A549 (cell line): ENCODE results near the gene PSMA7. TPM values are rescaled to one million over a fixed set of nuclear protein-coding genes. Genes with fewer than 3 reads are reported as not detected.

Experiments
- ATAC-seq, 2 experiments: fragments of 200-7000 bp in 1 of 2; fragments of >200 bp in 1 of 2; cut with Nextera tagmentation in 1 of 2; cut with Tn5 transposase in 1 of 2; 3 replicates each; pipeline versions ENCODE4 v1.8.0 to v1.9.1; 2018 to 2020; ENCODE audit warnings: mild to moderate bottlenecking in 1 of 2, moderate library complexity in 1 of 2
- CTCF ChIA-PET: fragments of 300-600 bp; sonication (Branson Sonifier 250); formaldehyde crosslinking; extraction: SDS; loops from one replicate; lab custom pipeline; 2021; ENCODE audit warnings: antibody characterized with exemption, inconsistent platforms; lab: Yijun Ruan, JAX
- POLR2A ChIA-PET: fragments of 350-600 bp; formaldehyde crosslinking; extraction: SDS; loops from one replicate; lab custom pipeline; 2021; ENCODE audit warnings: antibody characterized with exemption, inconsistent platforms; lab: Yijun Ruan, JAX
- DNase-seq, 2 experiments: peaks; one replicate each; pipeline versions ENCODE4 v3.0.0 to v3.0.0-alpha.2; 2011 to 2016; ENCODE audit warnings: low read depth in 1 of 2, low spot score in 1 of 2
- FAIRE-seq: peaks from 2 replicates; lab custom pipeline; 2011; peaks lifted over from hg19 to GRCh38; lab: Jason Lieb, UNC
- H3K27ac ChIP-seq, 2 experiments: fragments of >200 bp; sonication (Bioruptor Twin); formaldehyde crosslinking; 3 replicates each; pipeline ENCODE4 v1.5.1; 2016 to 2017
- H3K4me1 ChIP-seq: fragments of >200 bp; sonication (Bioruptor Twin); formaldehyde crosslinking; 3 replicates; pipeline ENCODE4 v1.6.1; 2016
- H3K4me2 ChIP-seq: fragments of >200 bp; sonication (Bioruptor Twin); formaldehyde crosslinking; 3 replicates; pipeline ENCODE4 v1.6.1; 2016
- H3K4me3 ChIP-seq: fragments of >200 bp; sonication (Bioruptor Twin); formaldehyde crosslinking; 3 replicates; pipeline ENCODE4 v1.5.1; 2016
- H3K9me3 ChIP-seq: fragments of >200 bp; sonication (Bioruptor Twin); formaldehyde crosslinking; 3 replicates; pipeline ENCODE4 v1.6.1; 2016
- ATOH8 ChIP-seq: fragments of 250-450 bp; sonication (Bioruptor Pico); IDR thresholded peaks from 2 replicates; pipeline ENCODE4 v1.5.0; 2020; ENCODE audit warnings: low read depth, mild to moderate bottlenecking, moderate library complexity
- CBX2 ChIP-seq: fragments of 200-600 bp; sonication (generic); IDR thresholded peaks from 2 replicates; pipeline ENCODE4 v1.6.1; 2016; ENCODE audit warnings: low read depth, mild to moderate bottlenecking, borderline replicate concordance
- CHD4 ChIP-seq: fragments of 200-600 bp; sonication (generic); IDR thresholded peaks from 2 replicates; pipeline ENCODE4 v1.6.1; 2016; ENCODE audit warnings: antibody characterized with exemption, mild to moderate bottlenecking, borderline replicate concordance
- HEYL ChIP-seq: fragments of 250-450 bp; sonication (Bioruptor Pico); IDR thresholded peaks from 2 replicates; pipeline ENCODE4 v1.8.0; 2021; ENCODE audit warnings: mild to moderate bottlenecking, moderate library complexity
- HOXA7 ChIP-seq: fragments of 250-450 bp; sonication (Bioruptor Pico); IDR thresholded peaks from 2 replicates; pipeline ENCODE4 v1.5.0; 2020; ENCODE audit warnings: mild to moderate bottlenecking, moderate library complexity
- HOXB13 ChIP-seq: fragments of 250-450 bp; sonication (Bioruptor Pico); IDR thresholded peaks from 2 replicates; pipeline ENCODE4 v1.5.0; 2020; ENCODE audit warnings: low read depth, mild to moderate bottlenecking, moderate library complexity
- MAZ ChIP-seq: fragments of 150-350 bp; IDR thresholded peaks from 2 replicates; pipeline ENCODE4 v1.6.1; 2014; ENCODE audit warnings: antibody characterized with exemption, low read depth, low read length, borderline replicate concordance
- NFE2L2 ChIP-seq: fragments of 150-350 bp; conservative IDR thresholded peaks from 2 replicates; pipeline ENCODE4 v1.6.1; 2014; ENCODE audit warnings: low read length
- POLR2A ChIP-seq: IDR thresholded peaks from 2 replicates; pipeline ENCODE4 v1.6.1; 2012; ENCODE audit warnings: mild to moderate bottlenecking, low read length
- POLR2AphosphoS2 ChIP-seq: conservative IDR thresholded peaks from 2 replicates; pipeline ENCODE4 v1.6.1; 2012; ENCODE audit warnings: low read length, improper control_type of control experiment, inconsistent platforms
- RAD21 ChIP-seq, 2 experiments: fragments of >200 bp in 1 of 2; sonication (Bioruptor Twin) in 1 of 2; formaldehyde crosslinking in 1 of 2; IDR thresholded peaks in 1 of 2; conservative IDR thresholded peaks in 1 of 2; 2 replicates in 1 of 2; 3 replicates in 1 of 2; pipeline ENCODE4 v1.6.1; 2012 to 2018; ENCODE audit warnings: inconsistent platforms in 1 of 2
- RARB ChIP-seq: fragments of 250-450 bp; sonication (Bioruptor Pico); IDR thresholded peaks from 2 replicates; pipeline ENCODE4 v1.8.0; 2021; ENCODE audit warnings: mild to moderate bottlenecking, moderate library complexity
- SREBF2 ChIP-seq: fragments of 450-650 bp; IDR thresholded peaks from 2 replicates; pipeline ENCODE4 v1.6.1; 2014; ENCODE audit warnings: mild to moderate bottlenecking, moderate library complexity
- TFCP2L1 ChIP-seq: fragments of 250-450 bp; sonication (Bioruptor Pico); IDR thresholded peaks from 2 replicates; pipeline ENCODE4 v1.5.0; 2021; ENCODE audit warnings: mild to moderate bottlenecking
- TP53 ChIP-seq: fragments of 250-450 bp; sonication (Bioruptor Pico); IDR thresholded peaks from 2 replicates; pipeline ENCODE4 v1.5.0; 2021; ENCODE audit warnings: mild to moderate bottlenecking, moderate library complexity
- USF2 ChIP-seq: fragments of 450-650 bp; IDR thresholded peaks from 2 replicates; pipeline ENCODE4 v1.6.1; 2014; ENCODE audit warnings: antibody characterized with exemption
- ZFP36 ChIP-seq: fragments of 450-650 bp; IDR thresholded peaks from 2 replicates; pipeline ENCODE4 v1.6.1; 2014; ENCODE audit warnings: borderline replicate concordance; ENCODE audit not compliant: partially characterized antibody
- ZSCAN20 ChIP-seq: fragments of 250-450 bp; sonication (Bioruptor Pico); IDR thresholded peaks from 2 replicates; pipeline ENCODE4 v1.8.0; 2022; ENCODE audit warnings: mild to moderate bottlenecking, moderate library complexity
- WGBS: methylation state at CpG from one replicate; pipeline ENCODE4 v1.1.6; 2017; ENCODE audit errors: missing lambda C conversion rate; 5-methylcytosine and 5-hydroxymethylcytosine counted together
- polyA plus RNA-seq, 4 experiments: library from polyadenylated mRNA; depleted of rRNA in 3 of 4; stranded (reverse); fragments of >200 nt; fragmentation: RNase III in 1 of 4; extraction: RNeasy Plus Mini Kit Qiagen cat#74134 plus additional on column Dnase treatment in 1 of 4; gene quantifications; 2 replicates in 3 of 4; 3 replicates in 1 of 4; pipeline ENCODE4 v1.2.3, GENCODE V29; 2011 to 2017
- TF ChIP-seq, protein P1 (sequence below): fragments of 200-600 bp; sonication (generic); IDR thresholded peaks from 2 replicates; pipeline ENCODE4 v1.6.1; 2016; ENCODE audit warnings: antibody characterized with exemption, mild to moderate bottlenecking, moderate library complexity
- TF ChIP-seq, protein P2 (sequence below): IDR thresholded peaks from 2 replicates; pipeline ENCODE4 v1.6.1; 2012
- TF ChIP-seq, protein P3 (sequence below): IDR thresholded peaks from 2 replicates; pipeline ENCODE4 v1.6.1; 2012
- TF ChIP-seq, protein P4 (sequence below): fragments of >200 bp; sonication (Bioruptor Twin); formaldehyde crosslinking; IDR thresholded peaks from 3 replicates; pipeline ENCODE4 v1.6.1; 2016

Gene PSMA7
- polyA plus RNA-seq, 2 of the 4 experiments (the other 2 are of a cell fraction), result 511 to 562 TPM

GRCh38 chr20:62156254-62156556, 13.0 kb upstream of the PSMA7 start:
- ChIA-PET POLR2A (interaction anchor here (0.6 kb wide), 1 partner anchor 145 kb away, joined by 3 read pairs; no protein-coding TSS in a partner anchor), CTCF (interaction anchor here (0.6 to 1.5 kb wide), 16 partner anchors 9 to 153 kb away, joined by 3 to 11 read pairs (median 4); partner anchors contain the start of gene MTG2)
- TF ChIP-seq TP53 (CRISPR knock-in tag), result no peak
- TF ChIP-seq MAZ, result no peak
- TF ChIP-seq POLR2A, result no peak
- TF ChIP-seq NFE2L2, result no peak
- no peak for TF ChIP-seq RAD21 (conservative IDR thresholded peaks at IDR 0.05 in 1 of 2, IDR thresholded peaks at IDR 0.05 in 1 of 2)
- TF ChIP-seq RARB (CRISPR knock-in tag), result no peak
- no peak for TF ChIP-seq TFCP2L1 (CRISPR knock-in tag)
- TF ChIP-seq ATOH8 (CRISPR knock-in tag), result no peak
- no peak for TF ChIP-seq HEYL (CRISPR knock-in tag)
- TF ChIP-seq POLR2AphosphoS2, result no peak
- TF ChIP-seq ZSCAN20, result no peak
- no peak for TF ChIP-seq CHD4
- TF ChIP-seq ZFP36, result no peak
- TF ChIP-seq SREBF2, result no peak
- TF ChIP-seq, protein P1, sequence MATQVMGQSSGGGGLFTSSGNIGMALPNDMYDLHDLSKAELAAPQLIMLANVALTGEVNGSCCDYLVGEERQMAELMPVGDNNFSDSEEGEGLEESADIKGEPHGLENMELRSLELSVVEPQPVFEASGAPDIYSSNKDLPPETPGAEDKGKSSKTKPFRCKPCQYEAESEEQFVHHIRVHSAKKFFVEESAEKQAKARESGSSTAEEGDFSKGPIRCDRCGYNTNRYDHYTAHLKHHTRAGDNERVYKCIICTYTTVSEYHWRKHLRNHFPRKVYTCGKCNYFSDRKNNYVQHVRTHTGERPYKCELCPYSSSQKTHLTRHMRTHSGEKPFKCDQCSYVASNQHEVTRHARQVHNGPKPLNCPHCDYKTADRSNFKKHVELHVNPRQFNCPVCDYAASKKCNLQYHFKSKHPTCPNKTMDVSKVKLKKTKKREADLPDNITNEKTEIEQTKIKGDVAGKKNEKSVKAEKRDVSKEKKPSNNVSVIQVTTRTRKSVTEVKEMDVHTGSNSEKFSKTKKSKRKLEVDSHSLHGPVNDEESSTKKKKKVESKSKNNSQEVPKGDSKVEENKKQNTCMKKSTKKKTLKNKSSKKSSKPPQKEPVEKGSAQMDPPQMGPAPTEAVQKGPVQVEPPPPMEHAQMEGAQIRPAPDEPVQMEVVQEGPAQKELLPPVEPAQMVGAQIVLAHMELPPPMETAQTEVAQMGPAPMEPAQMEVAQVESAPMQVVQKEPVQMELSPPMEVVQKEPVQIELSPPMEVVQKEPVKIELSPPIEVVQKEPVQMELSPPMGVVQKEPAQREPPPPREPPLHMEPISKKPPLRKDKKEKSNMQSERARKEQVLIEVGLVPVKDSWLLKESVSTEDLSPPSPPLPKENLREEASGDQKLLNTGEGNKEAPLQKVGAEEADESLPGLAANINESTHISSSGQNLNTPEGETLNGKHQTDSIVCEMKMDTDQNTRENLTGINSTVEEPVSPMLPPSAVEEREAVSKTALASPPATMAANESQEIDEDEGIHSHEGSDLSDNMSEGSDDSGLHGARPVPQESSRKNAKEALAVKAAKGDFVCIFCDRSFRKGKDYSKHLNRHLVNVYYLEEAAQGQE, result no peak
- no peak for TF ChIP-seq USF2
- Histone ChIP-seq H3K9me3 (peaks cover 6% of the 10 kb centered on the region; the same call in 2 of the 3 replicates), H3K4me2 (no peak overlapping the region), H3K4me3 (no peak overlapping the region), H3K27ac (0 out of 6 replicates have a peak overlapping the region, but pooled peaks of 1 of the 2 experiments have one; percentile 47), H3K4me1 (peaks cover 18% of the 10 kb centered on the region)
- 87% methylated on average over 3 of the region's 3 CpGs for WGBS
- peak; percentile 7 to 26; a peak in 3 of 6 replicates for ATAC-seq
- DNase-seq, result no peak
- no peak for FAIRE-seq

DNA sequence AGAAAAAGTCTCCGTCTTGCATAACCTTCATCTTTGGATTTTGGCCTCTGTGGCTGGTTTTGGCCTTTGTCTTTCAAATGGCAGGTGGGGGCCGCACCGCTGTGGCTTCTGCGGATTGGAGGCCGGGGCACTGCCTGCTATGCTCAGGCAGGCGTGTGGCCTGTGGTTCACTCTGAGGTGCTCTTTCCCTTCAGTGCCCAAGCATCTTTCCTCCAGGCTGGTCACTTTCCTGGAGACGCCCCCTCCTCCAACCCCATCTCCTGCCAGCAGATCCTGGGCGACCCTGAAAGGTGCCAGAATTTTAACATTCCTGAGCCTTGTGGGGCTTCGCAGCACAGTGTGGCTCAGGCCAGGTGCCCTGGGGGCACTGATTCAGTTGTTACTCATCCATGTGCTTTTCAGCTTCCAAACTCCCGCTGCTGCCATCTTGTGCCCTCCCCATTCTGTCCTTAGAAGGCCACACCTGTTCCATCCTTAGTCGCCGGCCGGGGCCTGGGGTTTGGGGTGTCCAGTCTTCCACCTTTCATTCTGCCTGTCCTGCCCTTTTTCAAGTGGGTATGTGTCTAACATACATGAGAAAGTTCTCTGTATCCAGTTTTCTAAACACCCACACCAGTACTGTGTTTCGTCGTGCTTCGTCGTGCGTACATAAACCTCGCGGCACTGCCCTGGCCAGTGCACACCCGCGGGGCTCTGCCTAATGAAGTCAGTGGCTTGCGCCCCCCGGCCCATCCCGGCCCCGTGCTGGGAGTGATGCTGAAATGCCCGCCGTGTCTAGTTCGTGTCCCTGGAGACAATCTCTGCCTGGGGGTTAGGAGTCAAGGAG, 12.4 kb upstream of the PSMA7 start:
- ChIA-PET CTCF (interaction anchor here (0.9 to 1.9 kb wide), 10 partner anchors 9 to 147 kb away, joined by 3 to 6 read pairs (median 4); partner anchors contain the start of gene MTG2), POLR2A (no interaction called here)
- Histone ChIP-seq H3K4me3 (no peak overlapping the region), H3K4me2 (no peak overlapping the region), H3K27ac (0 out of 6 replicates have a peak overlapping the region, but pooled peaks of 1 of the 2 experiments have one; percentile 47)
- FAIRE-seq (no peak), ATAC-seq (peak in 1 of 2 experiments; percentile 27; a peak in 1 of 6 replicates)
- TF ChIP-seq MAZ, result no peak
- TF ChIP-seq, protein P2, sequence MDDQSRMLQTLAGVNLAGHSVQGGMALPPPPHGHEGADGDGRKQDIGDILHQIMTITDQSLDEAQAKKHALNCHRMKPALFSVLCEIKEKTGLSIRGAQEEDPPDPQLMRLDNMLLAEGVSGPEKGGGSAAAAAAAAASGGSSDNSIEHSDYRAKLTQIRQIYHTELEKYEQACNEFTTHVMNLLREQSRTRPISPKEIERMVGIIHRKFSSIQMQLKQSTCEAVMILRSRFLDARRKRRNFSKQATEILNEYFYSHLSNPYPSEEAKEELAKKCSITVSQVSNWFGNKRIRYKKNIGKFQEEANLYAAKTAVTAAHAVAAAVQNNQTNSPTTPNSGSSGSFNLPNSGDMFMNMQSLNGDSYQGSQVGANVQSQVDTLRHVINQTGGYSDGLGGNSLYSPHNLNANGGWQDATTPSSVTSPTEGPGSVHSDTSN, result no peak
- no peak for TF ChIP-seq ATOH8 (CRISPR knock-in tag)
- TF ChIP-seq, protein P3, sequence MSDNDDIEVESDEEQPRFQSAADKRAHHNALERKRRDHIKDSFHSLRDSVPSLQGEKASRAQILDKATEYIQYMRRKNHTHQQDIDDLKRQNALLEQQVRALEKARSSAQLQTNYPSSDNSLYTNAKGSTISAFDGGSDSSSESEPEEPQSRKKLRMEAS, result peak; percentile 47; the same call in 1 of the 2 replicates
- TF ChIP-seq HOXA7, result no peak
- no peak for TF ChIP-seq CBX2
- no peak for TF ChIP-seq HOXB13 (CRISPR knock-in tag)
- TF ChIP-seq, protein P4, sequence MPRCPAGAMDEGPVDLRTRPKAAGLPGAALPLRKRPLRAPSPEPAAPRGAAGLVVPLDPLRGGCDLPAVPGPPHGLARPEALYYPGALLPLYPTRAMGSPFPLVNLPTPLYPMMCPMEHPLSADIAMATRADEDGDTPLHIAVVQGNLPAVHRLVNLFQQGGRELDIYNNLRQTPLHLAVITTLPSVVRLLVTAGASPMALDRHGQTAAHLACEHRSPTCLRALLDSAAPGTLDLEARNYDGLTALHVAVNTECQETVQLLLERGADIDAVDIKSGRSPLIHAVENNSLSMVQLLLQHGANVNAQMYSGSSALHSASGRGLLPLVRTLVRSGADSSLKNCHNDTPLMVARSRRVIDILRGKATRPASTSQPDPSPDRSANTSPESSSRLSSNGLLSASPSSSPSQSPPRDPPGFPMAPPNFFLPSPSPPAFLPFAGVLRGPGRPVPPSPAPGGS, result no peak
- TF ChIP-seq, all 56 proteins: peak for 1
- H3K4me1 ChIP-seq, result peaks cover 18% of the 10 kb centered on the region
- DNase-seq, result no peak
- WGBS, result 88% methylated on average over 29 of the region's 29 CpGs
- H3K9me3 ChIP-seq, result peaks cover 6% of the 10 kb centered on the region; the same call in 2 of the 3 replicates
